HG03139 (cell line): Measurements from ENCODE around the gene RGPD6.
"Not testable (repeated sequence)": the region's sequence is repeated elsewhere in the genome, so short reads cannot be mapped to it uniquely, and the experiment has no call there.

Experiments used
- ATAC-seq: cut with Tn5 transposase; IDR thresholded peaks from one replicate; pipeline ENCODE4 v1.9.1; 2021; ENCODE audit not compliant: unreplicated experiment

RGPD6 gene

DNA sequence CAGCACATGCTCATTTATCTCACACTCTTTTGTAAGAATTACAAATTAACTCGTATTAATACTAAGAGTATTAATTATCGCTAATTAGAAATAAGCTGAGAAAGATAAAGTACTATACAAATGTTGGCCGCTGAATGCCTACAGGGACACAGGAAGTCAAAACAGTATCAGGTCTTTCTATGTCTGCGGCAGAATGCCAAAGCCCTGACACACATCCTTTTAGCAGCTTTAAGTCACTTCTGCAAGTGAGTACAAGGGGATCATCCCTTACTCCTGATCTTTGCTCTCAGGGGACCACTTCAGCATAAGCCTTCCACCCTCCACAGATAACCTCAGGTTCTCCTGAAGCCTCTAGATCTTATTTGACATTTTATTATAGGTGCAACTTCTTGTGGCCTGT is 94.3 kb downstream of the RGPD6 start:
- ATAC-seq = not testable (repeated sequence)

DNA sequence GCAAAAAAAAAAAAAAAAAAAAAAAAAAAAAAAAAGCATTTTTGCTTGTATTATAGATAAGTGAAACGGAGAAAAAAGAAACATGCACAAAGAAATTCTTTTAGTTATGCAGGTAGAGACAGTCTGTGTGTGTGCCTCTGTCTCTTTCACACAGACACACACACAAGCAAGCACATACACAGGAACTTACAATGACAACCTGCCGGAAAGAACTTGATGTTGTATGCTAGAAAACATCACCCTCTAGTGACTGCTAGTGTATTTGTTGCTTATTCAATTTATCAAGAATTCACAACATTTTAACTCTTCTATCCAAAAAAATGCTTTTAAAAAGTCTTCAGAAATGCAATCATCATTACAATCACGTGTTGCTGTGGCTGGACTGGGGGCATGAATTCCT is 95.8 kb downstream of the RGPD6 start:
- not testable (repeated sequence) for ATAC-seq

- not testable (repeated sequence) for ATAC-seq
Observed at GRCh38 chr2:110480084-110480483, 96.9 kb downstream of the RGPD6 start.

- not testable (repeated sequence) for ATAC-seq
Observed at GRCh38 chr2:110477370-110477769, 99.7 kb downstream of the RGPD6 start.

GRCh38 chr2:110476952-110477351 is 100.1 kb downstream of the RGPD6 start:
- not testable (repeated sequence) for ATAC-seq

GRCh38 chr2:110475627-110476359 is 101.2 kb downstream of the RGPD6 start:
- ATAC-seq = not testable (repeated sequence)

GRCh38 chr2:110474898-110475297 is 102.1 kb downstream of the RGPD6 start:
- peak; percentile 96 for ATAC-seq

GRCh38 chr2:110473059-110473358 is 104.0 kb downstream of the RGPD6 start:
- not testable (repeated sequence) for ATAC-seq

- ATAC-seq = not testable (repeated sequence)
Observed at GRCh38 chr2:110472171-110473058, 104.6 kb downstream of the RGPD6 start, which contains the start of gene LIMS4. TSS of gene LIMS4 (minus strand) at chr2:110472816. CDS start at chr2:110472778, 38 bp downstream.

GRCh38 chr2:110468921-110469320 is 108.1 kb downstream of the RGPD6 start:
- not testable (repeated sequence) for ATAC-seq

GRCh38 chr2:110465312-110465711 is 111.7 kb downstream of the RGPD6 start:
- ATAC-seq = peak; percentile 76
